Kidney (tissue), 14 donors: Measurements from ENCODE around the gene NOC4L. TPM values are rescaled to one million over a fixed set of nuclear protein-coding genes. Genes with fewer than 3 reads are reported as not detected.

Source experiments
- DNase-seq, 5 donors: peaks; one replicate each; pipeline ENCODE4 v3.0.0-alpha.2; 2013 to 2020
- FAIRE-seq: peaks from 2 replicates; lab custom pipeline; 2012; peaks lifted over from hg19 to GRCh38; lab: Jason Lieb, UNC
- H3K27ac ChIP-seq, 2 donors: one replicate each; pipeline ENCODE4 v1.7.0; 2013; ENCODE audit warnings: low read depth in 2 of 2, low read length in 2 of 2, inconsistent platforms in 1 of 2
- H3K27me3 ChIP-seq: one replicate; pipeline ENCODE4 v1.7.1; 2013; ENCODE audit warnings: low read length, inconsistent platforms; ENCODE audit not compliant: control insufficient read depth, insufficient read depth
- H3K36me3 ChIP-seq, 3 donors: one replicate each; pipeline versions ENCODE4 v1.7.0 to v1.7.1; 2013; ENCODE audit warnings: low read length in 3 of 3, control low read depth in 1 of 3, inconsistent platforms in 1 of 3; ENCODE audit not compliant: insufficient read depth in 3 of 3, control insufficient read depth in 2 of 3
- H3K4me1 ChIP-seq, 3 donors: one replicate each; pipeline versions ENCODE4 v1.7.0 to v1.7.1; 2013; ENCODE audit warnings: low read length in 3 of 3, inconsistent platforms in 1 of 3, low read depth in 1 of 3; ENCODE audit not compliant: control insufficient read depth in 2 of 3, insufficient read depth in 2 of 3
- H3K4me3 ChIP-seq, 3 donors: one replicate each; pipeline versions ENCODE4 v1.7.0 to v1.8.1; 2013; ENCODE audit warnings: low read length in 3 of 3, control low read depth in 1 of 3, inconsistent platforms in 1 of 3
- H3K9ac ChIP-seq, 3 donors: one replicate each; pipeline versions ENCODE4 v1.7.0 to v1.7.1; 2013; ENCODE audit warnings: low read length in 3 of 3, control low read depth in 1 of 3, inconsistent platforms in 1 of 3
- H3K9me3 ChIP-seq, 3 donors: one replicate each; pipeline versions ENCODE4 v1.7.0 to v1.7.1; 2013; ENCODE audit warnings: low read length in 3 of 3, control low read depth in 1 of 3, inconsistent platforms in 1 of 3; ENCODE audit not compliant: control insufficient read depth in 2 of 3, insufficient read depth in 1 of 3
- CTCF ChIP-seq: IDR thresholded peaks from 3 replicates; pipeline ENCODE4 v1.5.1; 2012; ENCODE audit warnings: mild to moderate bottlenecking, moderate library complexity, borderline replicate concordance; ENCODE audit not compliant: insufficient read depth; ENCODE audit errors: extremely low read depth
- intact Hi-C: fragments of 100-400 bp; cut with DNase I; formaldehyde crosslinking; loops from one replicate; pipeline ENCODE4 v1.11.1; 2022
- polyA plus RNA-seq: library from polyadenylated mRNA; stranded (reverse); fragments of 350-450 nt; fragmentation: Illumina TruSeq; extraction: RNeasy Lipid Tissue Mini Kit (QIAGEN cat#74804); gene quantifications from one replicate; pipeline ENCODE4 v1.2.3, GENCODE V29; 2014; ENCODE audit warnings: low read depth, low replicate concordance; ENCODE audit not compliant: insufficient read depth
- total RNA-seq: library from RNA; stranded (reverse); fragmentation: NEBNext Ultra II Directional; extraction: Animal tissue kit (Norgen Biotek cat#: 25700); gene quantifications from one replicate; pipeline ENCODE4 v1.2.1, GENCODE V29; 2021
- donor health status: control.
- donor health status: control.
- donor health status: control.
- donor health status: control.
- donor health status: control.
- donor health status: DM: yes; HTN: yes; CAD: no.
- donor health status: Normal renal cell carcinoma (clear cell type).

Gene NOC4L
- total and polyA plus RNA-seq, 2 donors from 2014 or later, result 20.0 to 22.3 TPM

GRCh38 chr12:132127041-132127440 lies 17.2 kb upstream of the NOC4L start:
- intact Hi-C loops, result no loop called here
- Histone ChIP-seq H3K27ac (no peak overlapping the region), H3K36me3 (peaks cover 2 to 25% (median 8%) of the 10 kb centered on the region in 3 donors), H3K9me3 (no peaks in the 10 kb centered on the region), H3K4me1 (no peaks in the 10 kb centered on the region), H3K27me3 (no peaks in the 10 kb centered on the region), H3K4me3 (no peak overlapping the region), H3K9ac (no peak overlapping the region)
- no peak for TF ChIP-seq CTCF
- FAIRE-seq, result no peak
- no peak for DNase-seq

- no peak overlapping the region for H3K9ac ChIP-seq
Observed at GRCh38 chr12:132129007-132129406, 15.2 kb upstream of the NOC4L start.

DNA sequence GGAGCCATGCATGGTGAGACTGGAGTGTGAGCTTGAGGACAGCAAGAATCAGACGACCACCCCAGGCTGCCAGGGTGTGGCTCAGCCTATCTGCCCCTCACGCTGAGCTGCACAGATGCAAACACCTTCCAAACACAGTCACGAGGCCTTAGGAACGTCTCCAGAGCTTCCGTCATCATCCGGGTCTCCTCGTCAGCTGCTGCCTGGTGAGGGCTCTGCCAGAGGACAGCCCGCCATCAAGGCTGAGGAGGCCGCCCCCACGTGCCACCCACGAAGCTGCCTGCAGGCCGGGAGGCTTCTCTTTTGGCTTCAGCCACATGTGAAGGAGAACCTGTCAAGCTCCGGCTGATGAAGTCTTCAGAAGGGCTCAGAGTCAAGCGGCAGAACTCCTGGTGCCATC lies 13.6 kb upstream of the NOC4L start:
- no peaks in the 10 kb centered on the region for H3K27me3 ChIP-seq
- no peak overlapping the region for H3K27ac ChIP-seq
- FAIRE-seq (no peak), DNase-seq (no peak)
- peaks cover 0 to 20% (median 5%) of the 10 kb centered on the region in 3 donors for H3K36me3 ChIP-seq
- TF ChIP-seq CTCF, result no peak
- no peaks in the 10 kb centered on the region for H3K9me3 ChIP-seq
- no peak overlapping the region for H3K9ac ChIP-seq
- intact Hi-C loops, result no loop called here
- H3K4me1 ChIP-seq, result no peaks in the 10 kb centered on the region
- H3K4me3 ChIP-seq, result no peak overlapping the region

More at GRCh38 chr12:132129007-132129406, 15.2 kb upstream of the NOC4L start:
- no peaks in the 10 kb centered on the region for H3K4me1 ChIP-seq
- no peak for FAIRE-seq
- no peak overlapping the region for H3K4me3 ChIP-seq
- no peaks in the 10 kb centered on the region for H3K27me3 ChIP-seq
- H3K9me3 ChIP-seq, result no peaks in the 10 kb centered on the region
- intact Hi-C loops, result no loop called here
- DNase-seq, result no peak
- peaks cover under 1 to 22% (median 5%) of the 10 kb centered on the region in 3 donors for H3K36me3 ChIP-seq
- no peak overlapping the region for H3K27ac ChIP-seq
- TF ChIP-seq CTCF, result no peak

- no peak for TF ChIP-seq CTCF
- no peak overlapping the region for H3K4me3 ChIP-seq
- H3K36me3 ChIP-seq, result peaks cover 0 to 14% (median 3%) of the 10 kb centered on the region in 3 donors
- FAIRE-seq (no peak), DNase-seq (no peak)
- intact Hi-C loops, result no loop called here
- no peaks in the 10 kb centered on the region for H3K27me3 ChIP-seq
- H3K27ac ChIP-seq, result no peak overlapping the region
- H3K9me3 ChIP-seq, result no peaks in the 10 kb centered on the region
- H3K4me1 ChIP-seq, result no peaks in the 10 kb centered on the region
- no peak overlapping the region for H3K9ac ChIP-seq
Observed at GRCh38 chr12:132131229-132131628, 13.0 kb upstream of the NOC4L start.
